ENCODE data around the gene PAPPA.

PAPPA gene

GRCh38 chr9:116275418-116276195, 122.0 kb downstream of the PAPPA start:
- DNase-seq (ENCODE audit: low read depth in 2 of 2): no peak

DNA sequence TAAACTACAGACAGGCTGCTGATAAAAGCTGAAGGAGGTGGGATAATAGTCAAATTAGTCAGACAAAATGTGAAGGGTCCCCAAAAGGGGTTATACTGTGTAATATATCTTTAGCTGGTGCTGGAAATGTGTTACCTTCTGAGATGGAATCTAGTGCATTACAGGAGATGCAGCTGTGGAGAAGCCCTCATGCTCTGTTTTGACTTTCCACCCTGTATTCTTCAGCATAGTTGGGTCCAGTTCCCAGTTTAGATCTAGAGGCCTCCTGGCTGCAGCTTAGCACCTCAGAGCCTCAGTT, 122.6 kb downstream of the PAPPA start:
- no peak for DNase-seq (ENCODE audit: low read depth in 2 of 2)

- DNase-seq (ENCODE audit: low read depth in 2 of 2): no peak
These were observed 123.1 kb downstream of the PAPPA start for GRCh38 chr9:116276651-116277121.

DNA sequence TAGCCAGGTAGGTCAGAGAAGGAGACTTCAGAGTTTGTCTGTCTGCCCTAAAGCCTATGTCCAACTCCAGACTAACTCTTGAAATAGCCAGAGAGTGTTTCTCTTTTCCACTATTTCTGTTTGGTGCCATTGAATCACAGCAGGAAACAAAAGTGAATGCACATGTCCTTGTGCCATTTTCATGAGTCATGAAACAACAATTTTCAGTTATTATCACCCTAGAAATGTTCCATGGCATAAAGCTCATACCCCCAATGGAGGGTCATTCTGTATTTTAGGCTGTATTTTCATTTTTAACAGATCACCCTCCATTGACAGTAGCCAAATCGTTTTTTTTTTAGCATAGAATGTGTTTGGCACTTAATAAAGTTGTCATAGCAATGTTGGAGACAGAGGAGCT, 124.7 kb downstream of the PAPPA start:
- DNase-seq (ENCODE audit: low read depth in 2 of 2): no peak

DNA sequence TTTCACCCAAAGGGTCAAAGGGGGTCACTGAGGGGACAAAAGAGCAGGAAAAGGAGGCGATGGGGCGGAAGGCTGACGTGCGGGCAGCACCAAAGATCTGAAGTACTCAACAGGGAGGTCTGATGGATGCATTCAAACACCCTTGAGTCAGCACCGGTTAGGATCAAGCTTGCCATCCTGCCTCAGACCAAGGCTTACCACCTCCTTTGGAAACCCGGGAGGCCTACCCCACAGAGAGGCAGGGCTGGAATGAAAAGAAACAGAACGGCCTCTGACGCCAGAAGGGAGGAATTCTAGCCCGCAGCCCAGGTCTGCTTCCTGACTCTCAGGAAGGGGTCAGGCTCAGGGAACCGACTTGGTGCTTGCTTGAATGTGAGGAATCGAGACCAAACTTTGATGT, 125.6 kb downstream of the PAPPA start:
- DNase-seq (ENCODE audit: low read depth in 2 of 2): no peak

DNA sequence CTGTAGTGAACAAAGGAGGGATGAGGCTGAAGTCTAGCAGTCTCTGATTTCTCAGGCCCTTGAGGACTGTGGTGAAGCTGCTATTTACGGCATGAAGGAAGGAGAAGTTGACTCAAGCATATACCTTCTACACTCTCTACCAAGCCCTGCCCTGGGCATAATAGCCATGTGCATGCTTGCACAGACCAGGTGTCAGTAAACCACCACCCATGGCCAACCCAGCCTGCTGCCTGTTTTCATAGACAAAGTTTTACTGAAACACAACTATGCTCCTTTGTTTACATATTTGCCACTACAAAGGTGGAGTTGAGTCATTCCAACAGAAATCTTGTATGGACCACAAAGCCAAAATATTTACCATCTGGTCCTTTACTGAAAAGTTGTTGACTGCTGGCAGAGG, 126.9 kb downstream of the PAPPA start:
- DNase-seq (ENCODE audit: low read depth in 2 of 2): no peak

GRCh38 chr9:116282597-116282996, 129.0 kb downstream of the PAPPA start:
- DNase-seq (ENCODE audit: low read depth in 2 of 2): no peak

- DNase-seq (ENCODE audit: low read depth in 2 of 2): no peak
These were observed 130.9 kb downstream of the PAPPA start for GRCh38 chr9:116284518-116284917.

- no peak for DNase-seq (ENCODE audit: low read depth in 2 of 2)
These were observed 131.7 kb downstream of the PAPPA start for GRCh38 chr9:116285320-116285719.

- DNase-seq (ENCODE audit: low read depth in 2 of 2): no peak
These were observed 132.7 kb downstream of the PAPPA start for GRCh38 chr9:116286297-116286696.

DNA sequence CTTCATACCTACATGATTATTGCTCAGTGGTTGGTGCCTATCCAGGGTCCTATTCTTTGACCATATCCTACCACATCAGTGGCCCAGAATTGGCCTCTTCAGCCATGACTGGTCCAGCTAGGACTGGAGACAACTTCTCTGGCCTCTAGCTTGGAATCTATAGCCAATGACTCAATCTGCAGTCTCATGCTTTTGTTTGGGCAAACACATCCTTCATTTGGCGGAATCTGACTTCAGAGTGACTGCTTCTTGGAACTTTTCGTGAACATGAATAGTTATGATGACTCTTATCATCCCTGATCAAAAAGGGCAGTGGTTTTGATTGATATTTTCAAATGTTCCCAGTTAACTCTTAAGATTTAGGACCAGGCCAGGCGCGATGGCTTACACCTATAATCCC, 134.1 kb downstream of the PAPPA start:
- no peak for DNase-seq (ENCODE audit: low read depth in 2 of 2)

DNA sequence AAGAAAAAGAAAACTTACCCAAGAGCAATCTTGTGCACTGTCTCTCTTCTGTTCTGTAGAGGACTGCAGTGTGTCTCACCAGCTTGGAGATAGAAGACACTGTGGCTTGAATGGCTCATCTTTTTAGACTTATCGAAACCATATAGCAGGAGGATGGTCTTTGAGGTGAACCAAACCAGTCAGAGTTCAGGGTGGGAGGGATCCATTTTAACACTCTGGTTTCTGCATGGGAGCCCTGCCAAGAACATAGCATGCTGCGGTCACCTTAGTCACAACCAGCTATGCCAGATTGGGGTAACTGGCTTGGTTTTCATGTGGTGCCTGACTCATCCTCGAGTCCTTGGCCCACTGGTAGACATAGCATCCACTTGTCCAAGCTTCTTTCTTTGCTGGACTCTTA, 135.1 kb downstream of the PAPPA start:
- no peak for DNase-seq (ENCODE audit: low read depth in 2 of 2)

- no peak for DNase-seq (ENCODE audit: low read depth in 2 of 2)
These were observed 143.8 kb downstream of the PAPPA start for GRCh38 chr9:116297346-116297745.

DNA sequence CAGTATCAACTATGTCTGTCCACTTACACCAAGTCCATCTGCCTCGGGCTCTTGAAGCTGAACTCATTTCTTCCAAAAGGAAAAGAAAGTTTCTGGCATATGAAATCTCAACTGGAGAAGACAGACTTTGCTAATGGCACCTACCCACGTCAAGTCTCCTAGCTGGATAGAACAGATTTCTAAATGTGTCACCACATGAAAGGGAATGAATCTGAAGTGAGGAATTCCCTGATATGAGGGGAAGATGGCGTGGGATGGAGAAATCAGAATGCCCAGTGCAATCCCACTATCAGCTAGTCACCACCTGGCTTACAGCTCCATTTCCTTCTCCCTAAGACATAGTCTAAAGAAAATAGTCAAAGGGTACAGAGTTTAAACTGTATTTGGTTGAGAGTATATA, 144.7 kb downstream of the PAPPA start:
- no peak for DNase-seq (ENCODE audit: low read depth in 2 of 2)

- no peak for DNase-seq (ENCODE audit: low read depth in 2 of 2)
These were observed 145.3 kb downstream of the PAPPA start for GRCh38 chr9:116298878-116299391.

DNA sequence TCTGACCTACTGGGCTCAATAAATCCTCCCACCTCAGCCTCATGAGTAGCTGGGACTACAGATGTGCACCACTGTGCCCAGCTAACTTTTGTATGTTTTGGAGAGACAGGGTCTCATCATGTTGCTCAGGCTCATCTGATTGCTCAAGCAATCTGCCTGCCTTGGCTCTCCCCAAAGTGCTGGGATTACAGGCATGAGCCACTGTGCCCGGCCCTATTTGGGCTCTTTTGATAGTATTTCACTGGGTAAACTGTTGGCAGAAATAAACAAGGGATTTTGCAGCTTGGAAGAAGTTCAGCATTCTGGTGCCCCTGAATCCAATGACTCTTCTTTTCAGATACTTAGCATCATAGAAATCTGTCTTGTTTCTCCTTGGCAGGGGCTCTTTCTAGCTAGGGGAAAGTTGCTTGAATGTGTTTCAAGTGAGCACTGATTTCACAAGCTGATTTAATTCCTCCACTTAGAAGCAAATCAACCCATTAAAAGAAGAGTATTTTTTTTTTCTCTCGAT, 146.8 kb downstream of the PAPPA start:
- DNase-seq (ENCODE audit: low read depth in 2 of 2): no peak

- DNase-seq (ENCODE audit: low read depth in 2 of 2): no peak
These were observed 149.7 kb downstream of the PAPPA start for GRCh38 chr9:116303270-116303669.

DNA sequence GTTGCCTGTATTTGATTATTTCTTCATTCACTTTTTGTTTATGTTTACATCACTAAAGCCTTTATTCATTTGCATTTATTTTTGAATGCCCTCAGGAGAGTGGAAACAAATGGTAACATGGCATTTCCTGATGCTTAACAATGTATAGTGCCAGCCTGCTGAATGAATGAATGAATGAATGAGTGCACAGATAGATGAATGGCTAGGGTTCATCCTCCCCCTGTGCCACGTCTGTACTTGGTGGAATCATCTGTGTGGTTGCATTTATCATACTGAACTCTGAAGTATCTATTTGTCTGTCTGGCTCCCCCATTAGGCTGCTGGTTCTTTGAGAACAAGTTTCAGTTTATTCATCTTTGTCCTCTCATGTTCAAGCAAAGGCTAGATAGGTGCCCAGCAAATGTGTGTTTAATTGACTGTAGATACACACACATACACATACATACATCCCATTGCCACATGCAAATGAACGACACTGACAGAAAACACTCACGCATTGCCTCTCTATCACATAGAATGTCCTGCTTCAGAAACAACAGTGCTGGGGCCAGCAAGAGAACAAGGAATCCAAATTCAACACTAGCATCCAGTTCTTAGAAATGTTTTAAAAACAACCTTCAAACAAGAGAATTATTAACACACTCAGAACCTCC, 150.4 kb downstream of the PAPPA start:
- DNase-seq (ENCODE audit: low read depth in 2 of 2): no peak

DNA sequence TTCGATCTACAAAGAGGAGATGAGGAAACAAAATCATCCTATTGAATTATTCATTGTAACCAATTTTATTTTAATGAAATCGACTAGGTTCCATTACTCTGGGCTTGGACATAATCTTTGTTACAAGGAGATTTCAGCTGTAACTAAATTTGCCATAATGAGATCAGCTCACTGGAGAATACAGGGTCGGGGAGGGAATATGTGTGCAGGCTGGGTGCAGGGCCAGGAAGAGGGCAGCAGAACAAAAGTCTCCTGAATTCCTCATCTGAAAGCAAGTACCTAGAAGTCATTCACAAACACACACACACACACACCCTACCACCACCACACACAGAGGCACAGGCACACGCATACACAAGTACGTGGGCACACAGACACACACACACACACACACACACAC, 151.2 kb downstream of the PAPPA start:
- no peak for DNase-seq (ENCODE audit: low read depth in 2 of 2)

- no peak for DNase-seq (ENCODE audit: low read depth in 2 of 2)
These were observed 154.5 kb downstream of the PAPPA start for GRCh38 chr9:116308076-116308475.

DNA sequence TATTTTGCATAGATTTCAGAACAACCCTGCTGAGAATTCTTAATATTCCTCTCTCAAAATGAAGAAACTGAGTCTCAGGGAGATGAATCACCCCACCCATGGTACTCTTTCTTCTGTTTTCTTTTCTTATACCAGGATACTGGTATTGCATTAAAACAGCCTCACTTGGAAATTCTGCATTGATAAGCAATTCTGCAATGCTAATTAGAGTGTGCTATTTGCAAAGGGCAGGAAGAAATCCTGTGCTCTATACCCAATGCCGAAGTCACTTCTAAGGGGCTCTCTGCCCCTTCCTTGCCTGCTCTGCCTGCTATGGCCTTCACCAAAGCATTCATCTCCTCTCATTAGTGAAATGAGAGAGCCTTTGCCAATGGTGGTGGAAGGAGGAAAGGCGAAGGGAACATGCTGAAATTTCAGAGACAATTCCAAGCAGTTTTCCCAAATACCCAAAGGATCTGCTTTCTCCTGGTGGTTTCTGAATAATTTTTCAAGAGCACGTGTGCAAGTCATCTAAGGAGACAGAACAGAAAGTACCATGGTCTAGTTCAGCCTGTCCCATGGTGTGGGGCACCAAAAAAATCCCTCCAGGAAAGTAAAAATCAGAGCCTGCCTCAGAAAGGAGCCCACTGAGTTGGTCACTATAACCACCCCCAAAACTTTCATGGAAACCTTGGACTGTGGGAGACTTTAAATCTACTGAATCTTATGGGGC, 156.5 kb downstream of the PAPPA start:
- DNase-seq (ENCODE audit: low read depth in 2 of 2): no peak

DNA sequence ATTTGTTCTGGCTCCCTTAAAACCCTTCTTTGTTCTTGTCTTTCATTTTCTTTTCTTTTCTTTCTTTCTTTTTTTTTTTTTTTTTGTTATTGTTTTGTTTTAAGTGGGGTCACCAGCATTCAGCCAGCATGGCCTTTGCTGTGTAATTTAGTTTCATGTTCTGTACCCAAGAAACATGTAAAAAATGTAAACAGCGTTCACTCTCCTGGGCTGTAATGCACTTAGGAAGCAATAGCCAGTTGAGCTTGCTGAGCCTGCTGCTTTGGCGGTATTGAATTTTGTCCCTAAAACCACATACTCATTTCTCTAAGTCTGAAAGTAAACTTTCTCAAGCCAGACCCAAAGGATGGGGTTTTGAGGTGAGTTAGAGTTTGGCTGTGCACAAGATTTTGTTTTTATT, 158.6 kb downstream of the PAPPA start:
- DNase-seq (ENCODE audit: low read depth in 2 of 2): no peak

- no peak for DNase-seq (ENCODE audit: low read depth in 2 of 2)
These were observed 160.0 kb downstream of the PAPPA start for GRCh38 chr9:116313638-116314037.

All from stimulated activated CD8-positive, alpha-beta memory T cell treated with anti-CD3 and anti-CD28 coated beads, Interleukin-2, amount 100 ng/mL, for 48 hours (primary cell).